Immature natural killer cell (primary cell): ENCODE data around the gene DYNLT2. TPM values are rescaled to one million over a fixed set of nuclear protein-coding genes. Genes with fewer than 3 reads are reported as not detected.

ENCODE experiments used
- DNase-seq, 3 donors: peaks; one replicate each; pipeline ENCODE4 v3.0.0; 2022; ENCODE audit warnings: mixed read lengths in 1 of 3
- H3K27ac Mint-ChIP-seq, 6 donors: one replicate each; pipeline ENCODE4 v1.8.0; 2020; ENCODE audit warnings: mixed read lengths in 6 of 6, mild to moderate bottlenecking in 5 of 6, inconsistent platforms in 4 of 6, moderate library complexity in 3 of 6
- H3K27me3 Mint-ChIP-seq, 3 donors: one replicate each; pipeline ENCODE4 v1.8.0; 2020 to 2021; ENCODE audit warnings: low read depth in 3 of 3, mild to moderate bottlenecking in 3 of 3, mixed read lengths in 3 of 3, moderate library complexity in 3 of 3, inconsistent platforms in 1 of 3
- H3K36me3 Mint-ChIP-seq, 3 donors: one replicate each; pipeline ENCODE4 v1.8.0; 2020; ENCODE audit warnings: mixed read lengths in 3 of 3, inconsistent platforms in 2 of 3, mild to moderate bottlenecking in 2 of 3
- H3K4me1 Mint-ChIP-seq, 2 donors: one replicate each; pipeline ENCODE4 v1.8.0; 2020; ENCODE audit warnings: inconsistent platforms in 2 of 2, mild to moderate bottlenecking in 2 of 2, mixed read lengths in 2 of 2, moderate library complexity in 1 of 2
- H3K4me3 Mint-ChIP-seq, 5 donors: one replicate each; pipeline ENCODE4 v1.8.0; 2020; ENCODE audit warnings: mild to moderate bottlenecking in 5 of 5, mixed read lengths in 5 of 5, inconsistent platforms in 3 of 5, moderate library complexity in 3 of 5
- H3K9me3 Mint-ChIP-seq, 6 donors: one replicate each; pipeline ENCODE4 v1.8.0; 2020; ENCODE audit warnings: mild to moderate bottlenecking in 6 of 6, mixed read lengths in 6 of 6, inconsistent platforms in 4 of 6, moderate library complexity in 3 of 6
- polyA plus RNA-seq, 3 donors: library from polyadenylated mRNA; unstranded; fragments of 300-500 nt; fragmentation: Illumina TruSeq; gene quantifications; one replicate each; pipeline ENCODE4 v1.2.3, GENCODE V29; 2021

The DYNLT2 gene
- polyA plus RNA-seq, 3 donors from 2014 or later, result 0.21 to 0.68 (median 0.40) TPM

- Mint-ChIP-seq H3K9me3 (peaks cover 0 to 1% (median 0%) of the 10 kb centered on the region in 6 donors), H3K4me3 (peak overlapping the region; percentile 77 to 86 (median 85)), H3K27ac (no peak overlapping the region), H3K27me3 (peaks cover 14 to 21% (median 15%) of the 10 kb centered on the region in 3 donors), H3K4me1 (peaks cover 14 to 21% of the 10 kb centered on the region in 2 donors), H3K36me3 (no peaks in the 10 kb centered on the region)
- DNase-seq, result no peak
Observed at GRCh38 chr6:169789146-169789943, 38.0 kb upstream of the DYNLT2 start.

DNA sequence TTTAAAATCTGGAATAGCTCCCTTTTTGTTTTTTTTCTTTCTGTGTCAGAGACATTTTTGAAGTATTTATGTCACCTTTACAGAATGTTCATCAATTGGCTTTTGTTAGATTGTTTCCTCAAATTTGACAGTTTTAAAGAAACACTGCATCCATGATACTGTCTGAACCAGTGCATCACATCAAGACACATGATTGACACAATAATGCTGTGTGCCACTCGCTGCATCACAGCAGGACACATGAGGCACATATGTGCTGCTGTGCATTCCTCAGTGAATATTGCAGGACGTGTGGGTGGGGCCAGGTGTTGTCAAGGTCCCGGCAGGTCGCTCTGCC is 37.4 kb upstream of the DYNLT2 start:
- Mint-ChIP-seq H3K36me3 (peaks cover 4 to 5% (median 4%) of the 10 kb centered on the region in 3 donors), H3K4me1 (peaks cover 14 to 21% of the 10 kb centered on the region in 2 donors), H3K27me3 (peaks cover 13 to 21% (median 15%) of the 10 kb centered on the region in 3 donors), H3K9me3 (peaks cover 0 to 1% (median 0%) of the 10 kb centered on the region in 6 donors), H3K4me3 (peak overlapping the region in 2 of 5 donors; percentile 27 to 55), H3K27ac (no peak overlapping the region)
- DNase-seq, result no peak

DNA sequence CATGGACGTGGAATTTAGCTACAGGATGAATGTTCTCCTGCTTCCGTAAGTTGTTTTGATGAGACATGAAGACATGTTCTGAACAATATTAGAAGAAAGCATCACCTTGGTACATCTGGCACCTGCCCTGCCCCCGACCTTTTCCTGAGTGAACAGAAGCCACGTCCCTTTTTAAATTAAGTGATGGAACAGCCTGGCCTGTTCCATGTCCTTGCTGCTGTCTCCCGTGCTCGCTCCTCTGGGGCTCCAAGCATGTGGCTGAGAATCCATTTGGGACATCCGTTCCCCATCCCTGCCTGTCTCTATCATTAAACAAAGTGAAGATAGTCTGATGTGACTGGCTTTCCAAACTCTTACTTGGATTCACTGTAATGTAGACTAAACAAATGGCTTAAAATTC is 36.4 kb upstream of the DYNLT2 start:
- H3K4me1 Mint-ChIP-seq, result peaks cover 14 to 21% of the 10 kb centered on the region in 2 donors
- H3K27me3 Mint-ChIP-seq, result peaks cover 13 to 21% (median 15%) of the 10 kb centered on the region in 3 donors
- H3K4me3 Mint-ChIP-seq, result no peak overlapping the region
- peaks cover 0 to 1% (median 0%) of the 10 kb centered on the region in 6 donors for H3K9me3 Mint-ChIP-seq
- DNase-seq, result no peak
- peaks cover 8 to 14% (median 9%) of the 10 kb centered on the region in 3 donors for H3K36me3 Mint-ChIP-seq
- H3K27ac Mint-ChIP-seq, result no peak overlapping the region

GRCh38 chr6:169786349-169786748 is 35.0 kb upstream of the DYNLT2 start:
- Mint-ChIP-seq H3K36me3 (peaks cover 9 to 15% (median 9%) of the 10 kb centered on the region in 3 donors), H3K9me3 (peaks cover 0 to 1% (median 0%) of the 10 kb centered on the region in 6 donors), H3K4me1 (peaks cover 14 to 18% of the 10 kb centered on the region in 2 donors), H3K4me3 (no peak overlapping the region), H3K27ac (no peak overlapping the region), H3K27me3 (peaks cover 12 to 17% (median 13%) of the 10 kb centered on the region in 3 donors)
- no peak for DNase-seq

- peaks cover 7 to 12% (median 9%) of the 10 kb centered on the region in 3 donors for H3K27me3 Mint-ChIP-seq
- H3K4me1 Mint-ChIP-seq, result peaks cover 10% of the 10 kb centered on the region in 2 donors
- H3K27ac Mint-ChIP-seq, result no peak overlapping the region
- DNase-seq, result no peak
- H3K36me3 Mint-ChIP-seq, result peaks cover 14 to 19% (median 15%) of the 10 kb centered on the region in 3 donors
- no peaks in the 10 kb centered on the region for H3K9me3 Mint-ChIP-seq
- no peak overlapping the region for H3K4me3 Mint-ChIP-seq
Observed at GRCh38 chr6:169785566-169785965, 34.2 kb upstream of the DYNLT2 start.

- no peaks in the 10 kb centered on the region for H3K9me3 Mint-ChIP-seq
- H3K4me3 Mint-ChIP-seq, result no peak overlapping the region
- peaks cover 14 to 26% (median 15%) of the 10 kb centered on the region in 3 donors for H3K36me3 Mint-ChIP-seq
- H3K27me3 Mint-ChIP-seq, result peaks cover 2 to 6% (median 4%) of the 10 kb centered on the region in 3 donors
- no peak for DNase-seq
- no peak overlapping the region for H3K27ac Mint-ChIP-seq
- peaks cover 3% of the 10 kb centered on the region in 2 donors for H3K4me1 Mint-ChIP-seq
Observed at GRCh38 chr6:169784821-169785340, 33.5 kb upstream of the DYNLT2 start.

DNA sequence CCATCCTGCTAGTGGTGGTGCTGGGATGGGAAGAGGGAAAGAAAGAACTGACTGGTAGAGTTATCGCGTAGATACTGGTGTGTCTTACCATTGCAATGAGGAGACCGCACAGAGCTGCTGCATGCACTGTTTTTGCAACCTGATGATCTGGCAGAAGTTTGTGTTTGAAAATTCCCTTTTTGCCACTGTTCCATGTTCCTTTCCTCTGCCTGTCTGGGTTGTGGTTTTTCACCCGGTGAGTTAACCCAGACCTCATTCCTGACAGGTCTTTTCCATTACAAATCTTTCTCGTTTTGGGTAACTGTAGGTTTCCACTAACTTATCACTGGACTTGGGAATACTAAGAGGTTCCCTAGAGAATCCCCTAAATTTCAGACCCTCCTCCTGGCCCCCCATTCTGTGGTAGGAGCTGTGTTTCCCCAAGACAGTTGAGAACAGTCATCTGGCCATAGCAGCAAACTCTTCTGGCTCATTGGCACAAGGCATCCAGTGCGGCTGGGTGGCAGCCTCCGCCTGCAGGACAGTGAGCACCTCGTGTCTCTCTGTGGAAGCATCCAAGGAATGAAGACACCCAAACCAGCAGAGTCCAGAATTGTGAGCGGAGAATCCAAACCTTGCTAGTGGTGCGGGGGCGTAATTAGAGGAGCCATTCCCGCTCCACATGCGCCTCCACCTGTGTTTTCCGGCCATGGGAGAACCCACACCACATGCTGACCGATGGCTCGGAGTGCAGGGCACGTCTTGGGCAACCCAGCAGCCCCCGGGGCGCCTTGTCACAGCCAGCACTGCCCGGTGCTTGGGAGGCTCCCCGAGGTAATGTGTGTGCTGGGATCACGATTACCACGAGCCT is 32.8 kb upstream of the DYNLT2 start:
- no peak overlapping the region for H3K4me3 Mint-ChIP-seq
- H3K36me3 Mint-ChIP-seq, result peaks cover 14 to 26% (median 15%) of the 10 kb centered on the region in 3 donors
- no peaks in the 10 kb centered on the region for H3K4me1 Mint-ChIP-seq
- H3K27me3 Mint-ChIP-seq, result peaks cover 0 to 4% (median under 1%) of the 10 kb centered on the region in 3 donors
- H3K27ac Mint-ChIP-seq, result no peak overlapping the region
- H3K9me3 Mint-ChIP-seq, result no peaks in the 10 kb centered on the region
- no peak for DNase-seq

GRCh38 chr6:169783401-169783800 is 32.0 kb upstream of the DYNLT2 start:
- Mint-ChIP-seq H3K27me3 (no peaks in the 10 kb centered on the region), H3K4me3 (no peak overlapping the region), H3K36me3 (peaks cover 15 to 30% (median 17%) of the 10 kb centered on the region in 3 donors), H3K4me1 (no peaks in the 10 kb centered on the region), H3K9me3 (no peaks in the 10 kb centered on the region), H3K27ac (no peak overlapping the region)
- DNase-seq, result no peak

DNA sequence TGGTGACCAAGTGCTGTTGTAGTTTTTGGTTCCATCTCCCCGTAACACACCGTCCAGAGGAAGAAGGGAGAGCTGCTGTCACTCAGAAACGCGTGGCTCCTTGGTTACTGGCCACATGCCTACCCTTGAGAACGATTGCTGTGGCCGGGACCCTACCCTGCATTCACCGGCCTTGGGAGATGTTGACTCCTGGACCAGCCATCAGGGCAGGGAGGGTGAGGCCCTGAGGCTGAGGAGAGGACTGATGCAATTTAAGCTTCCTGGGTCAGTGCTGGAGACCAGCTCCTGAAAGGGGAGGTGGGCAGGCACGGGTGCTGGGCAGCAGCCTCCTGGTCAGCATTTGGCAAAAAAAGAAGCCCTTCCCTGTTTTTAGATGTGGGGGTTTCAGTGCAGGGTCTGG is 31.6 kb upstream of the DYNLT2 start:
- no peak overlapping the region for H3K27ac Mint-ChIP-seq
- H3K4me1 Mint-ChIP-seq, result no peaks in the 10 kb centered on the region
- no peak overlapping the region for H3K4me3 Mint-ChIP-seq
- no peaks in the 10 kb centered on the region for H3K9me3 Mint-ChIP-seq
- DNase-seq, result no peak
- no peaks in the 10 kb centered on the region for H3K27me3 Mint-ChIP-seq
- H3K36me3 Mint-ChIP-seq, result peaks cover 15 to 35% (median 20%) of the 10 kb centered on the region in 3 donors

GRCh38 chr6:169780571-169781091 is 29.3 kb upstream of the DYNLT2 start:
- Mint-ChIP-seq H3K4me1 (no peaks in the 10 kb centered on the region), H3K27me3 (peaks cover 0 to 2% (median 0%) of the 10 kb centered on the region in 3 donors), H3K9me3 (no peaks in the 10 kb centered on the region), H3K4me3 (no peak overlapping the region), H3K36me3 (peaks cover 20 to 49% (median 25%) of the 10 kb centered on the region in 3 donors), H3K27ac (no peak overlapping the region)
- DNase-seq, result no peak

- Mint-ChIP-seq H3K27me3 (peaks cover 0 to 2% (median 0%) of the 10 kb centered on the region in 3 donors), H3K4me3 (no peak overlapping the region), H3K27ac (no peak overlapping the region), H3K9me3 (no peaks in the 10 kb centered on the region), H3K4me1 (no peaks in the 10 kb centered on the region), H3K36me3 (peaks cover 20 to 55% (median 31%) of the 10 kb centered on the region in 3 donors)
- no peak for DNase-seq
Observed at GRCh38 chr6:169779896-169780295, 28.5 kb upstream of the DYNLT2 start.

- Mint-ChIP-seq H3K27ac (no peak overlapping the region), H3K27me3 (peaks cover 0 to 2% (median 0%) of the 10 kb centered on the region in 3 donors), H3K4me1 (no peaks in the 10 kb centered on the region)
Observed at GRCh38 chr6:169779092-169779815, 27.9 kb upstream of the DYNLT2 start.

GRCh38 chr6:169778646-169779045 is 27.3 kb upstream of the DYNLT2 start:
- peaks cover 18 to 51% (median 28%) of the 10 kb centered on the region in 3 donors for H3K36me3 Mint-ChIP-seq
- no peak overlapping the region for H3K4me3 Mint-ChIP-seq
- H3K27me3 Mint-ChIP-seq, result peaks cover 0 to 4% (median 0%) of the 10 kb centered on the region in 3 donors
- no peak for DNase-seq
- no peaks in the 10 kb centered on the region for H3K9me3 Mint-ChIP-seq
- H3K4me1 Mint-ChIP-seq, result peaks cover 0 to 2% of the 10 kb centered on the region in 2 donors
- H3K27ac Mint-ChIP-seq, result no peak overlapping the region

More at GRCh38 chr6:169779092-169779815, 27.9 kb upstream of the DYNLT2 start:
- Mint-ChIP-seq H3K9me3 (no peaks in the 10 kb centered on the region), H3K36me3 (peaks cover 20 to 54% (median 31%) of the 10 kb centered on the region in 3 donors), H3K4me3 (no peak overlapping the region)
- no peak for DNase-seq
